Right lobe of liver (tissue), 6 donors: ENCODE measurements around the gene PIP4K2B. TPM values are rescaled to one million over a fixed set of nuclear protein-coding genes. Genes with fewer than 3 reads are reported as not detected.

Experiments
- ATAC-seq, 4 donors: fragments of 200-7000 bp; cut with Tn5 transposase; one replicate each; pipeline ENCODE4 v1.9.1; 2020; ENCODE audit warnings: mild to moderate bottlenecking in 4 of 4, moderate library complexity in 4 of 4
- DNase-seq, 3 donors: peaks; one replicate each; pipeline ENCODE4 v3.0.0-alpha.2; 2020
- H3K27ac ChIP-seq, 3 donors: fragments of 200-600 bp; one replicate each; pipeline ENCODE4 v1.8.0; 2022
- H3K27me3 ChIP-seq, 2 donors: fragments of 200-600 bp; one replicate each; pipeline ENCODE4 v1.8.0; 2022
- H3K36me3 ChIP-seq, 4 donors: fragments of 200-600 bp; sonication (generic) in 1 of 4; one replicate each; pipeline versions ENCODE4 v1.5.1 to v1.8.0; 2017 to 2022; ENCODE audit warnings: control low read depth in 1 of 4
- H3K4me1 ChIP-seq, 4 donors: fragments of 200-600 bp; sonication (generic) in 1 of 4; one replicate each; pipeline versions ENCODE4 v1.5.1 to v1.8.0; 2017 to 2022; ENCODE audit warnings: control low read depth in 1 of 4
- H3K4me3 ChIP-seq, 3 donors: fragments of 200-600 bp; one replicate each; pipeline ENCODE4 v1.8.0; 2022
- H3K9me3 ChIP-seq, 4 donors: fragments of 200-600 bp; sonication (generic) in 1 of 4; one replicate each; pipeline versions ENCODE4 v1.5.1 to v1.8.0; 2017 to 2022; ENCODE audit warnings: control low read depth in 1 of 4
- CTCF ChIP-seq, 4 donors: fragments of 200-600 bp in 3 of 4; fragments of 450-650 bp in 1 of 4; IDR thresholded peaks; one replicate each; pipeline versions ENCODE4 v1.5.1 to v1.8.0; 2016 to 2022; ENCODE audit warnings: antibody characterized with exemption in 4 of 4, mild to moderate bottlenecking in 2 of 4
- POLR2A ChIP-seq: fragments of 450-650 bp; IDR thresholded peaks from one replicate; pipeline ENCODE4 v1.6.1; 2017; ENCODE audit warnings: antibody characterized with exemption, mild to moderate bottlenecking
- WGBS: methylation state at CpG from one replicate; pipeline ENCODE4 v1.1.6; 2018; ENCODE audit warnings: low coverage, low lambda C conversion rate; ENCODE audit not compliant: insufficient coverage; ENCODE audit errors: missing lambda C conversion rate; 5-methylcytosine and 5-hydroxymethylcytosine counted together
- intact Hi-C, 2 donors: fragments of 100-400 bp; cut with DNase I; formaldehyde crosslinking; loops; one replicate each; pipeline versions ENCODE4 v1.11.2 to v1.14.1; 2022
- long read RNA-seq: library from polyadenylated mRNA; unstranded; transcript quantifications from one replicate; pipeline ENCODE4 v2.0.0, GENCODE V29; 2019
- total RNA-seq, 6 experiments: library from RNA; depleted of rRNA in 2 of 6; stranded (reverse); fragments of >200 nt in 2 of 6; fragmentation: NEBNext Ultra II Directional in 3 of 6; extraction: Animal tissue kit (Norgen Biotek cat#: 25700) in 3 of 6; gene quantifications; one replicate each; pipeline versions ENCODE4 v1.1.0 to v1.2.4, GENCODE V29; 2016 to 2023
- donor health status: DM: no; HTN: yes; CAD: no.
- donor health status: DM: no; HTN: no; CAD: no.
- donor health status: DM: no; HTN: no; CAD: no.
- donor health status: DM: no; HTN: yes; CAD: no.
- donor health status: DM: no; HTN: yes; CAD: no.

The PIP4K2B gene
- 10 to 100 TPM; 11.5 to 19.5 (median 15.4) TPM for total RNA-seq
- long read RNA-seq, partial matches to known transcripts, result 0 of 1 reads
- long read RNA-seq, other reads (novel, unspliced or antisense), result 1 of 1 reads

- Histone ChIP-seq H3K9me3 (no peaks in the 10 kb centered on the region), H3K4me3 (peak within 1 kb of the TSS; percentile 87 to 96 (median 87)), H3K27me3 (no peaks in the 10 kb centered on the region), H3K27ac (peak within 1 kb of the TSS; percentile 96 to 100 (median 98)), H3K36me3 (peaks cover 5 to 36% (median 13%) of the 10 kb centered on the region in 4 donors), H3K4me1 (peaks cover 0 to 26% (median 7%) of the 10 kb centered on the region in 4 donors)
- TF ChIP-seq CTCF (IDR thresholded peaks at IDR 0.05) (no peak), POLR2A (peak; percentile 60)
- intact Hi-C loops, result no loop called here
- DNase-seq (peak; percentile 96 to 99 (median 98)), ATAC-seq (peak; percentile 95 to 97 (median 95))
- 0% methylated on average over 4 of the region's 76 CpGs for WGBS
Measured at GRCh38 chr17:38799501-38800236, at the start of gene PIP4K2B. Gene PIP4K2B (minus strand): TSS chr17:38799556. CDS start chr17:38799424, 132 bp downstream.

DNA sequence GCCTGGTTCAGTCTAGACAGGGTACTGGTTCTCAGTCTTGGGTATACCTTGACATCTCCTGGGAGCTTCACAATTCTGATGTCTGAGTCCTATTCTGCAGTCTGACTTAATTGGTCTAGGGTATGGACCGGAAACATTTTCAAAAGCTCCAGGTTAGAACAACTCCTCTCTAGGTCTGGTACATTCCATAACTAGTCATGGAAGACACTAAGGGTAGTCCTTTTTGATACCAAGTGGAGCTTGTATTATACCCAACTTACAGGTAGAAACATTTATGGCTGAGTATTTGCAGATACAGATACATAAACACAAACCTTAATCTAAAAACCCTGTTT is 49.2 kb upstream of the PIP4K2B start:
- intact Hi-C loops, result no loop called here
- ATAC-seq (no peak), DNase-seq (no peak)
- H3K27me3 ChIP-seq, result no peaks in the 10 kb centered on the region
- no peak overlapping the region for H3K27ac ChIP-seq
- TF ChIP-seq POLR2A, result no peak
- TF ChIP-seq CTCF (IDR thresholded peaks at IDR 0.05), result no peak
- WGBS, result no CpG with 5 or more reads among the region's 1 CpG
- H3K4me1 ChIP-seq, result peaks cover 0 to 22% (median 3%) of the 10 kb centered on the region in 4 donors
- H3K4me3 ChIP-seq, result no peak overlapping the region
- peaks cover 0 to 53% (median 27%) of the 10 kb centered on the region in 4 donors for H3K36me3 ChIP-seq
- no peaks in the 10 kb centered on the region for H3K9me3 ChIP-seq

DNA sequence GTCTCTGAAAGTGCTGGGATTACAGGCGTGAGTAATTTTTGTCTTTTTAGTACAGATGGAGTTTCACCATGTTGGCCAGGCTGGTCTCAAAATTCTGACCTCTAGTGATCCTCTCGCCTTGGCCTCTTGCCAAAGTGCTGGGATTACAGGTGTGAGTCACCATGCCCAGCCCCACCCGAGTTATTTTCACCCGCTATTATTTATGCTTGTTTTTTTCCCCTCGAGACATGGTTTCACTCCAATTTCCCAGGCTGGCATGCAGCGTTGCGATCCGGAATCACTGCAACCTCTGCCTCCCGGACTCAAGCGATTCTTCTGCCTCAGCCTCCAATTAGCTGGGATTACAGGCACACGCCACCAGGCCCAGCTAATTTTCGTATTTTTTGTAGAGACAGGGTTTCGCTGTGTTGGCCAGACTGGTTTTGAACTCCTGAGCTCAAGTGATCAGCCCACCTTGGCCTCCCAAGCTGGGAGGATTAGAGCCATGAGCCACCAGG is 45.0 kb upstream of the PIP4K2B start:
- Histone ChIP-seq H3K4me3 (no peak overlapping the region), H3K27me3 (no peaks in the 10 kb centered on the region), H3K36me3 (peaks cover 0 to 20% (median 13%) of the 10 kb centered on the region in 4 donors), H3K27ac (no peak overlapping the region), H3K4me1 (no peaks in the 10 kb centered on the region), H3K9me3 (no peaks in the 10 kb centered on the region)
- 40% methylated on average over 5 of the region's 13 CpGs for WGBS
- intact Hi-C loops, result no loop called here
- no peak for TF ChIP-seq POLR2A
- TF ChIP-seq CTCF (IDR thresholded peaks at IDR 0.05), result no peak
- DNase-seq, result peak in 2 of 3 donors; percentile 47 to 67
- peak in 3 of 4 donors; percentile 47 to 50 (median 50) for ATAC-seq

GRCh38 chr17:38825762-38826247 is 26.4 kb upstream of the PIP4K2B start:
- Histone ChIP-seq H3K4me3 (peak overlapping the region; percentile 63 to 86 (median 68)), H3K27ac (peak overlapping the region; percentile 91 to 99 (median 95)), H3K36me3 (peaks cover 0 to 3% (median 1%) of the 10 kb centered on the region in 4 donors), H3K27me3 (no peaks in the 10 kb centered on the region), H3K9me3 (no peaks in the 10 kb centered on the region), H3K4me1 (peaks cover 0 to 15% (median 7%) of the 10 kb centered on the region in 4 donors)
- no peak for DNase-seq
- TF ChIP-seq CTCF (IDR thresholded peaks at IDR 0.05) (no peak), POLR2A (no peak)
- WGBS, result 92% methylated on average over 16 of the region's 17 CpGs
- ATAC-seq, result no peak
- intact Hi-C loops, result no loop called here
